Non-pigmented ciliary epithelial cell (primary cell): ENCODE results near the gene ENDOG.
A peak's percentile ranks its signal among the peaks of the same experiment; 100 is the strongest.
"Not testable (repeated sequence)": the region's sequence is repeated elsewhere in the genome, so short reads cannot be mapped to it uniquely, and the experiment has no call there.

Experiments
- DNase-seq: peaks from one replicate; pipeline ENCODE4 v3.0.0-alpha.2; 2010; ENCODE audit warnings: low read depth

Gene ENDOG

DNA sequence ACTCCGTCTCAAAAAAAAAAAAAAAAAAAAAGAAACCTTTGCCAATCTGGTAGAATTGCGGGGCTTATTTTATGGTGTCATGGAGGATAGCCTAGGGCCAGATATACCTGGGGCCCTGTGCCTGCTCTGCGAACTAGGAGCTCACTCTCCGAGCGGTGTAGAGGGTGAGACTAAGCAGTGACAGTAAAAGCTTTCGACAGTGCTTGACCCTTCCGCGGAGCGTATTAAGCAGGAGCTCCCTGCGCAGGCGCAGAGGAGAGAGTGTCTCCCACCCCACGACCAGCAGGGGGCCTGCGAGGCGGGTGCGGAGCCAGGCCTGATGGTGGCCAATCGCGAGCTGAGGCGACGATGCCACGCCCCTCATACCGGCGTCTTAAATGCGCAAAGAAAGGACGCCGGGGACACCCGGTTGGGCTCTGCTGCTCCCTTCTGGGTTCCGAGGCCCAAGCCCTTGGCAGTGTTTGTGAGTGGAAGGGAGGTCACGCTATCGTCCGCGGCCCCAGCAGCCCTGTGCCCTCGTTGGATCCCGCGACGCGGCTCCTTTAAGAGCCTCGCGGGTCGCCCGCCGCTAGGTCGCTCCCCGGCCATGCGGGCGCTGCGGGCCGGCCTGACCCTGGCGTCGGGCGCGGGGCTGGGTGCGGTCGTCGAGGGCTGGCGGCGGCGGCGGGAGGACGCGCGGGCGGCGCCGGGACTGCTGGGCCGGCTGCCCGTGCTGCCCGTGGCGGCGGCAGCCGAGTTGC, at the start of gene ENDOG:
Gene ENDOG, plus strand, starts transcription at position 402 of the 740 bp plus-strand sequence. Its CDS starts 185 bp downstream, at position 587.
- DNase-seq, result peak; percentile 76

DNA sequence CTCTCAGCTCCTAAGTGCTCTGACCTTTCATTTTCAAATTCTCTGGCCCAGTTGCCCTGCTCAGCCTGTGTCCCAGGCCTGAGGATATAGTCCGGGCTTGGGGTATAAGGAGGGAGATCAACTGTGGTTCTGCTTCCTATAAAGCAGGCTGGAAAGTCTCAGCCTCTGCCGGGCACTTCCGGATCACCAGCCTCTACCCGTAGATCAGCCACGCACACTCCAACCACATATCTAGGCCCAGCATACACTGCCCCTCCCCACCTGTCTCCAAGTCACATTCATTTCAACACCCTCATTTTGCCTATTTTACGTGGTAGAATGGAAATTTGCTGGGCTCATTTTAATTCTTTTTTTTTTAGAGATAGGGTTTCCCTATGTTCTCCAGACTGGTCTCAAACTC, 49.7 kb upstream of the ENDOG start:
- no peak for DNase-seq

DNA sequence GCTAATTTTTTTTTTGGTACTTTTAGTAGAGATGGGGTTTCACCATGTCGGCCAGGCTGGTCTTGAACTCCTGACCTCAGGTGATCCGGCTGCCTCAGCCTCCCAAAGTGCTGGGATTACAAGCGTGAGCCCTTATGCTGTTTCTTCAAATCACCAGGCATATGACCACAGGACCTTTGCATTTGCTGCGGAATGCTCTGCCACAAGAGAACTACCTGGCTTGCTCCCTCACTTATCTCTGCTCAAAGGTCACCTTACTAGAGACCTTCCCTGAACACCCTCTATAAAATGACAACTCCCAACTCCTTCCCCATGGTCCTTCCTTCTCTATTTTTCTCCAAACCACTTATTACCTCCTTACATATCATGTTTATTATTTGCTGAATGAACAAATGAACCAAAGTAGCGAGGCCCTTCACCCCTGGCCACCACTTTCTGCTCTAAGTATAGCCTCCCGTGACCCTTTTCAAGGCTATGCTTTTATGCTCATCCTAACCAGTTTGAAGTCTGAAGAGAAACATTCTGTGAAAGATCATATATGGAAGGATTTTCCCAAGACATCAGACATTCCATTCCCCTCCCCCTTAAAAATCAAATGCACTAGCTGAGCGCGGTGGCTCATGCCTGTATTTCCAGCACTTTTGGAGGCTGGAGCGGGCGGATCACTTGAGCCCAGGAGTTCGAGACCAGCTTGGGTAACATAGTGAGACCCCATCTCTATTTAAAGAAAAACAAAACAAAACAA, 47.8 kb upstream of the ENDOG start:
- DNase-seq, result no peak

DNA sequence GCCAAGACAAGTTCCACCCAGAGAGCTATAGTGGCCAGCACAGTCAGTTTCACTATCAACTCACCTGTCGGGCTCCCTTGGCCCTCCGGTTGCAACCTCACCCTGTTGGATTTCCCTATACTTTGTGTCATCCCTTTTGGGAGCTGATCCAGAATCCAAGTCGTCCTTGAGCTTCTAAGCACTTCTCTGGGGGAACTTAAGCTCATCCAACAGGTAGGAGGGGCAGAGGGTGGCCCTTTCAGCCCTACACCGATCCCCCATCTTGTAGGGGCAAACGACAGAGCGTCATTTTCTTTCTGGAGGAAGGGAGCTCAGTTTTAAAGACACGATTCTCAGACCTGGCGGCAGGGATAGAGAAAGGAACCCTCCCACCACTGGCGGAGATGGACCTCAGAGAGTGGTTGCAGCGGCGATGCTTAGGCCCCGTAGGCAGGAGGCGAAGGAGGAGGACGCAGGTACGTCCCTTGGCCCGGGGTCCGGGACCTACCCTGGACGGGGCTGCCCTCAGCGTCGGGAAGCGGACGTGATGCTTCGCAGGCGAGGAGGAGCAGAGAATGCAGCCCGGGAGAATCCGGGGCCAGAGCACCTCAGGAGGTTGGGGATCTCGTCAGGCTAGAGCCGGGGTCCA, 47.1 kb upstream of the ENDOG start:
- DNase-seq, result no peak

DNA sequence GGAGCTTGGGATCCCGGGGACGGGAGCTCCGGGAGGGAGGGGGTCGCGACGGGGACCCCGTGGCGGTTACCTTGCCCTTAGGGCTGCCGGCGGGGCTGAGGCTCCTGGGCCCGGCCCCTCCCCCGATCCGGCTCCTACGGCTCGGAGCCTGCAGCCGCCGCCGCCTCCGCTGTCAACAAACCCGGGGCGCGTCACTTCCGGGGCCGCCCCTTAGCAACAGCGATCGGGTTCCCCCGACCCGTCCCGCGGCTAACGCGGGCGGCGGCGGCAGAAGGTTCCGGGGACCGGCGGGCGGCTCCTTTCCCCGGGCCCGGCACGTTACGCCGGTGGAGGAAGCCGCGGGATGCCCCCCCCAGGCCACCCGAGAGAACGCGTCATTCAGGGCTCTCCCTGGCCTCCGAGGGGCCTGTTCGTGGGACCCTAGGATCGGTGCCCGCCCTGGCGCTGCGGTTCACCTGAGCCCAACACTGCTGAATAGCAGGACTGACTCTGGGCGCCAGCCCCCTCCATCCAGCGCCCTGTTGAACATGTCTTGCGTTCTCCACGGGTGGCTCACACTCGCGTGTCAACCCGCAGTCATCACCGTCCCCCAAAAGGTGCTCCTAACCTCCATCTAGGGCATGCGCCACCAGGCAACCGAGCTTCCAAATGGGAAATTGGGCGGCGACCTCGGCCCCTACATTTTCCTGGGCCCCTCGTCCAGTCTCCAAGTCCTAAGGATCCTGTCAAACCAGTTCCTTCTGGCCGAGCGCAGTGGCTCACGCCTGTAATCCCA, 46.4 kb upstream of the ENDOG start, which contains the start of gene ZER1:
Gene ZER1, minus strand, starts transcription at position 183 of the 775 bp plus-strand sequence. CDS start 16,362 bp downstream, outside the sequence.
- DNase-seq, result peak; percentile 31

DNA sequence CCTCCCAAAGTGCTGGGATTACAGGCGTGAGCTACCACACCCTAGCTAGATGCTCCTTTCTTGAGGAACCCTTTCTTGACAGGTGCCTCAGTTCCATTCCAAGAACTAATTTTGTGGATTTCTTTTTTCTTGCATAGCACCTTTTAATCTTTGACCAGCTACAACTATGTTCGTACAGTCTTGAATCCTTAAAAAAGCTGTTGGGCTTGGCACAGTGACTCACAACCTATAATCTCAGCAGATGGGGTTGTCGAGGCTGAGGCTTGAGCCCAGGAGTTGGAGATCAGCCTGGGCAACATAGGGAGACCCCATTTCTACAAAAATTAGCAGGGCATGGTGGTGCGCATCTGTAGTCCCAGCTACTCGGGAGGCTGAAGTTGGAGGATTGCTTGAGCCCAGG, 45.3 kb upstream of the ENDOG start:
- DNase-seq, result no peak

DNA sequence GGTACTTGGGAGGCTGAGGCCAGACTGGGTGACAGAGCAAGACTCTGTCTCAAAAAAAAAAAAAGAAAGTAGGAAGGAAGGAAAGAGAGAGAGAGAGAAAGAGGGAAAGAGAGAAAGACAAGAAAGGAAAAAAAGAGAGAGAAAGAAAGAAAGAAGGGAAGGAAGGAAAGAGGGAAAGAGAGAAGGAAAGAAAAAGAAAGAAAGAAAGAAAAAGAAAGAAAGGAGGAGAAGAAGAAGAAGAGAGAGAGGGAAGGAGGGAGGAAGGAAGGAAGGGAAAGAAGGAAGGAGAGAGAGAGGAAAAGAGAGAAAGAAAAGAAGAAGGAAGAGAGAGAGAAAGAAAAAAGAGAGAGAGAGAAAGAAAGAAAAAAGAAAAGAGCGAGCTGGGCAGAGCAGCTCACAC, 43.5 kb upstream of the ENDOG start:
- DNase-seq, result no peak

DNA sequence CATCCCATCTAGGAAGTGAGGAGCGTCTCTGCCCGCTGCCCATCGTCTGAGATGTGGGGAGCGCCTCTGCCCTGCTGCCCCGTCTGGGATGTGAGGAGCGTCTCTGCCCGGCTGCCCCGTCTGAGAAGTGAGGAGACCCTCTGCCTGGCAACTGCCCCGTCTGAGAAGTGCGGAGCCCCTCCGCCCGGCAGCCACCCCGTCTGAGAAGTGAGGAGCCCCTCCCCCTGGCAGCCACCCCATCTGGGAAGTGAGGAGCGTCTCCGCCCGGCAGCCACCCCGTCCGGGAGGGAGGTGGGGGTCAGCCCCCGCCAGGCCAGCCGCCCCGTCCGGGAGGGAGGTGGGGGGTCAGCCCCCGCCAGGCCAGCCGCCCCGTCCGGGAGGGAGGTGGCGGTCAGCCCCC, 38.2 kb upstream of the ENDOG start:
- DNase-seq, result not testable (repeated sequence)

DNA sequence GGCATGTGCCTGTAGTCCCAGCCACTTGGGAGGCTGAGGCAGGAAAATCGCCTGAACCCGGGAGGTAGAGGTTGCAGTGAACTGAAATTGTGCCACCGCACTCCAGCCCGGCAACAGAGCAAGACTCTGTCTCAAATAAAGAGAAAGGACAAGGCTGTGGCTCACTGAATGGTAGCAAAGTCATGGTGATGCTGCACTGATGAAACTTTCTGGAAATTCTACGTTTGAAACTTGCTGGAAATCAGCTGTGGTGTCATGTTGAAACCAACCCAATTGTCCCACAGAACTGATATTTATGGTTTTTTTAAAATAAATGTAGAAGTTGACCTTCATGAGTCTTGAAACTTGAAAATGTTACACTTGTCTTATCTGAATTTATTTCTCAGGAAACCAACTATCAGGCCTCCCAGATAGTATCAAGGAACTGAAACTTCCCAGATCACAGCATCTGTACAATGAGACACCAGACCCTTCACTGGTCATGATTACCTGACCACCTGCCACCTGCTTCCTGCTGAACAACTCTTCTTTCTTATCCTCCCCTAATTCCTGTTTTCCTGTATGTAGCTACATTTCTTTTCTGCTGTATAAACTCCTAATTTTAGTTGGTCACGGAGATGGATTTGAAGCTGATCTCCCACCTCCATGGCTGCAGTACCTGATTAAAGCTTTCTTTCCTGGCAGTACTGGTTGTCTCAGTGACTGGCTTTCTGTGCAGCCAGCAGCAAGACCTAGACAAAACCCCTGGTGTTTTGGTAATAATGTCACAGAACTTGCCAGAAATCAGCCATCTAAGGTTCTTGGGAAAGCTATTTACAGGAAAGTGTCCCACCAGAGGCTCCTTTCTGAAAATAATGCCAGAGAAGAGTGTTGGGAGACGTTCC, 36.9 kb upstream of the ENDOG start:
- no peak for DNase-seq

DNA sequence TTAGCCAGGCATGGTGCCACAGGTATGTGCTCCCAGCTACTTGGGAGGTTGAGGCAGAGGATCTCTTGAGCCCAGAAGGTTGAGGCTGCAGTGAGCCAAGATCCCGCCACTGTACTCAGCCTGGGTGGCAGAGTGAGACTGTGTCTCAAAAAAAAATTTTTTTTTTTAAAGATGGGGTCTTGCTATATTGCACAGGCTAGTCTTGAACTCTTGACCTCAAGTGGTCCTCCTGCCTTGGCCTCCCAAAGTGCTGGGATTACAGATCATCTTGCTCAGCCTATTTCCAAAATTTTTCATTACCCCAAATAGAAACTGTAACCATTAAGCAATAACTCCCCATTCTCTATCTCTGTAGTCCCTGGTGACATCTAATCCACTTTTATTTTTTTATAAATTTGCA, 35.6 kb upstream of the ENDOG start:
- DNase-seq, result no peak

DNA sequence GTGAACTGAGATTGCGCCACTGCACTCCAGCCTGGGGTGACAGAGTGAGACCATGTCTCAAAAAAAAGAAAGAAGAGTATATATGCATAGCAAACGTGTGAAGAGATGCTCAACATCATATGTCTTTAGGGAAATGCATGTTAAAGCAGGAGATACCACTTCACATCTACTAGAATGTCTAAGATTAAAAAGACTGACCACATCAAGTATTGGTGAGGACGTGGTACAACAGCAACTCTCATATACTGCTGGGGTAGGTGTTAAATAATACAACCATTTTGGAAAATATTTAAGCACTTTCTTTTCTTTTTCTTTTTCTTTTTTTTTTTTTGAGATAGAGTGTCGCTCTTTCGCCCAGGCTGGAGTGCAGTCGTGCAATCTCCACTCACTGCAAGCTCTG, 32.9 kb upstream of the ENDOG start:
- no peak for DNase-seq

DNA sequence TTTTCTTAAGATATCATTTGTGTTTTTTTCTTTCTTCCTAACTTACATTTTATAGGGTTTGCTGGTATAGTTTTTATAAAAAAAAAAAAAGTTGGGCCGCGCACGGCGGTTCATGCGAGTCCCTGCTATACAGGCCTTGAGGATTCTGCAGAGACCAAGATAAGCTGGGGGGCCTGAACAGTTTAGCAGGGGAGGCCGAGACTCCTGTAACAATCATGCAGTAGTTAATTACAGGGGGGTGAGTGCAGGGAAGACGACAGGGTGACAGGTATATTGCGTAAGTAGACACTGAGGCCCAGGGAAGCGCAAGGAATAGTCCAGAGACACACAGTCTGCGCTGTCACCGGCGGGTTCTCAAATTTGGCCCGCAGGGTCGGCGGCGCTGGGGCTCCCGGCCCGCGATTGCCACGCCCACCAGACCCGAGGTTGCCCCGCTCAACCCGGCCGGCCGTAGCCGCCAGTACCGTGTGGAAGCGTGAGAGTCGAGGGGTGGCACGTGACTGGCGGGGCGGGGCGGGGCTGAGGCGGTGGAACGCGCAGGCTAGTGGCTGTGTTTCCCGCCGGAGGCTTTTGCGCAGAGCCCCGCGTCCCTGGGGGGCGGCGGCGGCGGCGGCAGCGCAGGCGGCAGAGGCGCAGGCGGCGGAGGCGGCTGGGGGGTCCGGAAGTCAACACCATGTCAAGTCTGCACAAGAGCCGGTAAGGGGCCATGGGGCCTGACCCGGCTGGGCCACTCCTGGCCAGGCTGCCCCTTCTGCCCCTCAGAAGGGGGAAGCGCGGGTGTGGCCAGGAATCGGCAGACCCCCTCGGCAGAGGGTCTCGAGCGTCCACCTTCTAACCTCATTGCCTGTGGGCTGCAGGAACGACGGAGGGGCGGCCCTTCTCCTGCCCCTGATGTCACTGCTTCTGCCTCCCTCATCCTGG, 31.4 kb upstream of the ENDOG start, which contains the start of gene TBC1D13:
Gene TBC1D13, plus strand, starts transcription at position 573 of the 921 bp plus-strand sequence. Its CDS starts 101 bp downstream, at position 674.
- DNase-seq, result no peak

DNA sequence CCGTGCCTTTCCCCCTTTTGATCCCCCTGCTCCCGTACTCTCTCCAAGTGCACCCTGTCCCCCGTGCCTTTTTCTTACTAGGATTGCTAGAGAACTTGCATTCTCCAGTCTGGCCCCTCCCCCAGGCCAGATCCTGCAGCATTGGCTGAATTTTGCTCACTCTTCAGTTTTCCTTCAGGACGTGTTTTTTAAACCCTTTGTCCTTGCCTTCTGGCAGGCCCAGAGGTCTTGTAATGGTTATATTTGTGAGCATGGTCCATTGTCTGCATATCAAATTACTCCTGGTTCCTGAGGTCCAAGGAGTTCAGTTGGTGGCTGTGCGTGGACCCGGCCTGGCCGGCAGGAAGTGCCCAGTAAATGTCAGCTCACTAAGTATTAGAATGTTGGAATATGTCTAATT, 30.6 kb upstream of the ENDOG start:
- no peak for DNase-seq

DNA sequence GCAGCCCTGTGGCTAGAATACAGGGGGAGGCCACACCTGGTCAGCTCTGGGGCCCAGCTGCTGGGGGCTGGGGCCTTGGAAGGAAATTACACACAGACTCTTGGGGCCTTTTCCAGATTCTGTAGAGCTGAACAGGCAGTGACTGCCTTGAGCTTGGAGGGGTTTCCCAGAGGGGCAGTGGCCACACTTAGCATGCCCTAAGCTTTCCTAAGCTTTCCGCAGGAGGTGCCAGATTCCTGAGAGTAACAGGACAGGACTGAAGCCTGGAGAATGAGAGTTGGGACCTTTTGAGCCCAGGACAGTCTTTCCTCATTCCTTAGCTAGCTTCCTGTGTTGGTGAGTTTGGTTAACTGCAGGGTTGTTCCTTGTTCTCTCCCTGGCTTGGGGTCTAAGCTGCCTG, 29.9 kb upstream of the ENDOG start:
- DNase-seq, result no peak

DNA sequence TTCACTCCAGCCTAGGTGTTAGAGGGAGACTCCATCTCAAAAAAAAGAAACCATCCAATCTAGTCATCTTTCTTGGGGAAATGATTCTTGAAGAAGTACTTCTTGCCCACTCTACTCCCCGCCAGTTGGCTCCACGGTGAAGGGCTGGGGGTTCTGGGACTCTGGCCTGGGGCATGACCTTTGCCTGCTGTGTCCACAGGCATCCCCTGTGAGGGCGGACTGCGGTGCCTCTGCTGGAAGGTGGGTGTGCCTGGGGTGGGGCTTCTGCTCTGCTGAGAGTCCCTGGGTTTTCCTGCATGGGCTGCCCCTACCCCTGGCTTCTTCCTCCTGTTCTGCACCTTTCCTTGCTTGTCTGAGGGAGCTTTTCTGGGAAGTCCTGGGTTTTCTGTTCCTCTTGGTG, 27.8 kb upstream of the ENDOG start:
- DNase-seq, result no peak

DNA sequence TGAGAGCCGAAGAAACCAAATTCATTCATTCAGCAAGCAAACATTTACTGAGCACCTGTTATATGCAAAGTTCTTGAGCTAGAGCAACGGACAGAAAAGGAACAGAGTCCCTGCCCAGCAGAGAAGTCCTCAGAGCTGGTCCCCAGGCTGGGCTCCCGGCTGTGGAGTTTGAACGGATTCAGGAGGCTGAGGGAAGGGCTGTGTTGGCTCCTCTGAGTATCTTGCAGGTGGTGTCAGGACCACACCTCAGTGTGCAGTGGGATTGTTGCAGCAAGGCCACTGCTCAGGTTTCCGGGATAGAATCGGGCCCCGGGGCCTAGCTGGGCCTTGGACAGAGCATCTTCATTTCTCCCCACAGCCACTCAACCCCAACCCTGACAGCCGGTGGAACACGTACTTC, 26.2 kb upstream of the ENDOG start:
- DNase-seq, result no peak

DNA sequence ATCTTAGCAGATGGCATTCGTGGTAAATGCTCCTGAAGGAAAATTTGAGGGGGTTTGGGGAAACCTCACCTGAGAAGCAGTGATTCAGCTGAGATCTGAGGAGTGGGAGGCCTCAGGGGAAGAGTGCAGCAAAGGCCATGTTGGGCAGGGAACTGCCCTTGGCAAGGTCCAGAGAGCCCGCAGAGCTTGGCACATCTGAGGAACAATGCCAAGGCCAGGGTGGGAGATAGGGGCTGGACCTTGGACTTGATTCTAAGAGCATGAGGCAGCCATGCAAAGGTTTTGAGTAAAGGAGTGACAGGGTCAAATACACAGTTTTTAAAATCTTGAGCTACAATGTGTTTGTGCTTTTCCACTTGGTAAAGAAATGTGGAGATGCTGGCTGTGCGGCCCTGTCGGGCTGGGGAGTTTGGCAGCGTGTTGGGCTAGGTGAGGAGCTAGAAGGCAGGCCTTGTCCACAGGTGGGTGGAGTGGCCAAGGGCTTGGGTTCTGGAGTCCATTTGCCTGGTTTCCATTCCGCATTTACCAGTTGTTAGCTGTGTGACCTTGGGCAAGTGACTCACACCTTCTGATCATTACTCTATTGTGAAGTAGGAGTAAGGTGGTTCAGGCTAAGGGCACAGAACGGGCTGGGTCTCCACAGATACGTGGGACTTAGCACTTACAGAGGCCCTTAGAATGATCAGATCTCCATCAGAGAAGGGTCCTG, 25.2 kb upstream of the ENDOG start:
- DNase-seq, result no peak

DNA sequence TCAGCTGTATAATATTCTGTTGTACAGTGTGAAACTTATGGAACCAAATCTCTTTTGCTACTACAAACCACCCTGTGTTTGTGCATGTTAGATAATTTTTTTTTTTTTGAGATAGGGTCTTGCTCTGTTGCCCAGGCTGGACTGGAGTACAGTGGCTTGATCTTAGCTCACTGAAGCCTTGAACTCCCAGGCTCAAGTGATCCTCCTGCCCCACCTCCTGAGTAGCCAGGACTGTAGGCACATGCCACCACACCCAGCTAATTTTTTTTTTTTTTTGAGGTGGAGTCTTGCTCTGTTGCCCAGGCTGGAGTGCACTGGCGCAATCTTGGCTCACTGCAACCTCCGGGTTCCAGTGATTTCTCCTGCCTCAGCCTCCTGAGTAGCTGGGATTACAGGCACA, 23.3 kb upstream of the ENDOG start:
- not testable (repeated sequence) for DNase-seq

DNA sequence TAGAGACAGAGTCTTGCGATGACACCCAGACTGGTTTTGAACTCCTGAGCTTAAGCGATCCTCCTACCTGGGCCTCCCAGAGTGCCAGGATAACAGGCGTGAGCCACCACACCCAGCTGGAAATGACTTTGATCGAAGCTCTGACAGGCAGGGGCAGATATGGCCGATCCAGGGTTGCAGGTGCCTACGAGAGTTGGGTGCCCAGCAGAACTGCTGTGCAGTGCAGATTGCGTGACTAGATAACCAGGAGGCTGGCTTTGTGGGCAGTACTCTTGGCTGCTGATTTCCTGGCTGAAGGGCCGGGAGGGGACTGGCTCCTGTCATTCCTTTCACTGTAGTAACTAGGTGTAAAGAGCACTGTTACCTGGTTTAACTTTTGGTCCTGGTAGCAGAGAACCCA, 19.4 kb upstream of the ENDOG start:
- no peak for DNase-seq
